Stomach (tissue), 4 donors: ENCODE results near the gene ACTL8.

Source experiments
- EP300 ChIP-seq: sonication (generic); formaldehyde crosslinking; IDR thresholded peaks from one replicate; pipeline ENCODE4 v1.6.1; 2017; ENCODE audit warnings: antibody characterized with exemption
- POLR2AphosphoS5 ChIP-seq, 3 donors: sonication (generic); formaldehyde crosslinking; IDR thresholded peaks; one replicate each; pipeline ENCODE4 v1.6.1; 2016; ENCODE audit warnings: antibody characterized with exemption in 3 of 3
- TF ChIP-seq, protein P1 (sequence below), 7 experiments: fragments of 450-650 bp in 4 of 7; fragments of 200-600 bp in 3 of 7; sonication (generic) in 3 of 7; IDR thresholded peaks; one replicate each; pipeline ENCODE4 v1.5.1; 2016 to 2019; ENCODE audit warnings: antibody characterized with exemption in 7 of 7, control low read depth in 2 of 7, mild to moderate bottlenecking in 1 of 7

GRCh38 chr1:17721444-17721843 is 33.7 kb upstream of the ACTL8 start:
- no peak for TF ChIP-seq POLR2AphosphoS5 (IDR thresholded peaks at IDR 0.05)
- TF ChIP-seq, protein P1, sequence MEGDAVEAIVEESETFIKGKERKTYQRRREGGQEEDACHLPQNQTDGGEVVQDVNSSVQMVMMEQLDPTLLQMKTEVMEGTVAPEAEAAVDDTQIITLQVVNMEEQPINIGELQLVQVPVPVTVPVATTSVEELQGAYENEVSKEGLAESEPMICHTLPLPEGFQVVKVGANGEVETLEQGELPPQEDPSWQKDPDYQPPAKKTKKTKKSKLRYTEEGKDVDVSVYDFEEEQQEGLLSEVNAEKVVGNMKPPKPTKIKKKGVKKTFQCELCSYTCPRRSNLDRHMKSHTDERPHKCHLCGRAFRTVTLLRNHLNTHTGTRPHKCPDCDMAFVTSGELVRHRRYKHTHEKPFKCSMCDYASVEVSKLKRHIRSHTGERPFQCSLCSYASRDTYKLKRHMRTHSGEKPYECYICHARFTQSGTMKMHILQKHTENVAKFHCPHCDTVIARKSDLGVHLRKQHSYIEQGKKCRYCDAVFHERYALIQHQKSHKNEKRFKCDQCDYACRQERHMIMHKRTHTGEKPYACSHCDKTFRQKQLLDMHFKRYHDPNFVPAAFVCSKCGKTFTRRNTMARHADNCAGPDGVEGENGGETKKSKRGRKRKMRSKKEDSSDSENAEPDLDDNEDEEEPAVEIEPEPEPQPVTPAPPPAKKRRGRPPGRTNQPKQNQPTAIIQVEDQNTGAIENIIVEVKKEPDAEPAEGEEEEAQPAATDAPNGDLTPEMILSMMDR (IDR thresholded peaks at IDR 0.05), result no peak
- no peak for TF ChIP-seq EP300
